HepG2 (cell line): ENCODE results near the gene AMBRA1. TPM values are rescaled to one million over a fixed set of nuclear protein-coding genes. Genes with fewer than 3 reads are reported as not detected.

Experiments used
- ATF5 ChIP-seq: sonication (generic); formaldehyde crosslinking; IDR thresholded peaks from 2 replicates; pipeline ENCODE4 v1.4.0; 2020; ENCODE audit warnings: mild to moderate bottlenecking, low read depth, missing genetic modification reagents
- FOXA1 ChIP-seq, 2 experiments: fragments of 450-650 bp in 1 of 2; sonication (generic) in 1 of 2; formaldehyde crosslinking in 1 of 2; IDR thresholded peaks; 2 replicates each; pipeline versions ENCODE4 v1.4.0 to v1.6.1; 2016 to 2020; ENCODE audit warnings: missing genetic modification reagents in 1 of 2
- KMT2B ChIP-seq: IDR thresholded peaks from 2 replicates; pipeline ENCODE4 v1.6.1; 2016; ENCODE audit warnings: missing genetic modification reagents, missing compliant biosample characterization
- LRRFIP1 ChIP-seq: sonication (generic); formaldehyde crosslinking; conservative IDR thresholded peaks from 2 replicates; pipeline ENCODE4 v1.4.0; 2020; ENCODE audit warnings: missing genetic modification reagents
- MED8 ChIP-seq: sonication (generic); formaldehyde crosslinking; IDR thresholded peaks from 2 replicates; pipeline ENCODE4 v1.8.1; 2023; ENCODE audit warnings: mild to moderate bottlenecking, missing genetic modification reagents; ENCODE audit not compliant: insufficient replicate concordance
- MTERF4 ChIP-seq: sonication (generic); formaldehyde crosslinking; IDR thresholded peaks from 2 replicates; pipeline ENCODE4 v1.8.0; 2023; ENCODE audit warnings: mild to moderate bottlenecking, missing genetic modification reagents
- MXD1 ChIP-seq: sonication (generic); formaldehyde crosslinking; IDR thresholded peaks from 2 replicates; pipeline ENCODE4 v1.4.0; 2020; ENCODE audit warnings: mild to moderate bottlenecking, missing genetic modification reagents
- TAF1 ChIP-seq: sonication (generic); formaldehyde crosslinking; IDR thresholded peaks from 2 replicates; pipeline ENCODE4 v1.4.0; 2020; ENCODE audit warnings: missing genetic modification reagents
- ZBTB43 ChIP-seq: sonication (generic); formaldehyde crosslinking; conservative IDR thresholded peaks from 2 replicates; pipeline ENCODE4 v1.4.0; 2020; ENCODE audit warnings: missing genetic modification reagents
- ZBTB44 ChIP-seq: sonication (generic); formaldehyde crosslinking; IDR thresholded peaks from 2 replicates; pipeline ENCODE4 v1.4.0; 2020; ENCODE audit warnings: missing genetic modification reagents
- ZNF274 ChIP-seq: sonication (generic); formaldehyde crosslinking; IDR thresholded peaks from 2 replicates; pipeline ENCODE4 v1.5.1; 2020; ENCODE audit warnings: mild to moderate bottlenecking, missing genetic modification reagents
- ZNF556 ChIP-seq: sonication (generic); formaldehyde crosslinking; IDR thresholded peaks from 2 replicates; pipeline ENCODE4 v1.4.0; 2020; ENCODE audit warnings: mild to moderate bottlenecking, missing genetic modification reagents, borderline replicate concordance
- ZNF629 ChIP-seq: sonication (generic); formaldehyde crosslinking; conservative IDR thresholded peaks from 2 replicates; pipeline ENCODE4 v1.5.0; 2020; ENCODE audit warnings: missing genetic modification reagents
- ZNF660 ChIP-seq: sonication (generic); formaldehyde crosslinking; IDR thresholded peaks from 2 replicates; pipeline ENCODE4 v1.5.1; 2020; ENCODE audit warnings: mild to moderate bottlenecking, low read depth, missing genetic modification reagents, borderline replicate concordance
- ZNF710 ChIP-seq: sonication (generic); formaldehyde crosslinking; IDR thresholded peaks from 2 replicates; pipeline ENCODE4 v1.5.0; 2020; ENCODE audit warnings: mild to moderate bottlenecking, missing genetic modification reagents, borderline replicate concordance
- ZNF747 ChIP-seq: sonication (generic); formaldehyde crosslinking; IDR thresholded peaks from 2 replicates; pipeline ENCODE4 v1.8.1; 2023; ENCODE audit warnings: missing genetic modification reagents, mild to moderate bottlenecking, borderline replicate concordance
- ZNF75D ChIP-seq: sonication (generic); formaldehyde crosslinking; IDR thresholded peaks from 2 replicates; pipeline ENCODE4 v1.8.1; 2023; ENCODE audit warnings: missing genetic modification reagents, mild to moderate bottlenecking, borderline replicate concordance
- polyA plus RNA-seq, 8 experiments: library from polyadenylated mRNA; depleted of rRNA in 3 of 8; stranded (reverse) in 7 of 8; unstranded in 1 of 8; fragments of >200 nt; fragmentation: Illumina TruSeq in 4 of 8; extraction: Trizol in 4 of 8; gene quantifications; 2 replicates each; pipeline versions ENCODE4 v1.2.1 to v1.2.3, GENCODE V29; 2011 to 2016; ENCODE audit warnings: low read depth in 4 of 8, missing spikeins in 1 of 8, mixed read lengths in 1 of 8; ENCODE audit not compliant: insufficient read depth in 1 of 8
- total RNA-seq, 5 experiments: library from RNA; depleted of rRNA; stranded (reverse); fragments of >200 nt; fragmentation: Illumina TruSeq; extraction: Trizol; gene quantifications; 2 replicates each; pipeline ENCODE4 v1.2.3, GENCODE V29; 2016; ENCODE audit warnings: low read depth in 1 of 5

Gene AMBRA1
- total and polyA plus RNA-seq, 2 of the 13 experiments (the other 11 are each of a cell fraction or from before 2014, with no cell fraction given): 15.7 to 26.0 TPM

GRCh38 chr11:46554213-46555147, 39.3 kb downstream of the AMBRA1 start (continued):
- TF ChIP-seq ZNF710 (CRISPR knock-in tag): peak; percentile 98
- TF ChIP-seq MXD1 (CRISPR knock-in tag): no peak
- TF ChIP-seq ATF5 (CRISPR knock-in tag): no peak
- no peak for TF ChIP-seq ZNF747 (CRISPR knock-in tag)
- TF ChIP-seq ZBTB43 (CRISPR knock-in tag): peak; percentile 65; the same call in 1 of the 2 replicates
- peak; percentile 79 for TF ChIP-seq MED8
- no peak for TF ChIP-seq TAF1 (CRISPR knock-in tag)
- no peak for TF ChIP-seq ZNF75D (CRISPR knock-in tag)
- no peak; the same call in 1 of the 2 replicates for TF ChIP-seq ZNF556
- TF ChIP-seq ZBTB44: no peak
- 0 out of 2 replicates have a peak, but pooled peaks have one; percentile 6 for TF ChIP-seq ZNF629 (CRISPR knock-in tag)
- no peak for TF ChIP-seq ZNF274 (CRISPR knock-in tag)
- TF ChIP-seq FOXA1 (IDR thresholded peaks at IDR 0.05): peak; percentile 82
- TF ChIP-seq FOXA1 (CRISPR knock-in tag; IDR thresholded peaks at IDR 0.05): peak; percentile 79
- TF ChIP-seq KMT2B (CRISPR knock-in tag): peak; percentile 64; the same call in 1 of the 2 replicates
- no peak for TF ChIP-seq MTERF4 (CRISPR knock-in tag)
- TF ChIP-seq ZNF660 (CRISPR knock-in tag): no peak
- no peak for TF ChIP-seq LRRFIP1 (CRISPR knock-in tag)
